HG03558 (cell line): Measurements from ENCODE around the gene PRRG4.
"Not testable (repeated sequence)": the region's sequence is repeated elsewhere in the genome, so short reads cannot be mapped to it uniquely, and the experiment has no call there.

ENCODE experiments used
- ATAC-seq: cut with Tn5 transposase; IDR thresholded peaks from one replicate; pipeline ENCODE4 v1.9.1; 2021; ENCODE audit warnings: moderate number of reproducible peaks; ENCODE audit not compliant: unreplicated experiment; ENCODE audit errors: extremely low read depth

PRRG4 gene

GRCh38 chr11:32829680-32830412 lies at the start of gene PRRG4:
Gene PRRG4, plus strand, starts transcription at chr11:32829927. Its CDS starts 603 bp downstream, at chr11:32830530.
- no peak for ATAC-seq

DNA sequence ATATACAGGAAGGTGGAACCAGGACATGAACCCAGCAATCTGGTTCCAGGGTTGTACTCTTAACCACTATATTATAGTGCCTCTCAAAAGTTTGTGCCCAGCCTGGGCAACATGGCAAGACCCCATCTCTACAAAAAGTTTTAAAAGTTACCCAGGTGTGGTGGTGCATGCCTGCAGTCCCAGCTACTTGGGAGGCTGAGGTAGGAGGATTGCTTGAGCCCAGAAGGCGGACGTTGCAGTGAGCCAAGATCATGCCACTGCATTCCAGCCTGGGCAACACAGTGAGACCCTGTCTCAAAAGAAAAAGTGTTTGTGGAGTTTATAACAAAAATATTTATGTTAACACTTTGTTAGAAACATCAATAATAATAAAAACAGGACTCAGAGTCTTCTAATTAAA lies 48.9 kb upstream of the PRRG4 start:
- ATAC-seq: not testable (repeated sequence)

- ATAC-seq: no peak
Measured at GRCh38 chr11:32781721-32782120, 48.0 kb upstream of the PRRG4 start.

DNA sequence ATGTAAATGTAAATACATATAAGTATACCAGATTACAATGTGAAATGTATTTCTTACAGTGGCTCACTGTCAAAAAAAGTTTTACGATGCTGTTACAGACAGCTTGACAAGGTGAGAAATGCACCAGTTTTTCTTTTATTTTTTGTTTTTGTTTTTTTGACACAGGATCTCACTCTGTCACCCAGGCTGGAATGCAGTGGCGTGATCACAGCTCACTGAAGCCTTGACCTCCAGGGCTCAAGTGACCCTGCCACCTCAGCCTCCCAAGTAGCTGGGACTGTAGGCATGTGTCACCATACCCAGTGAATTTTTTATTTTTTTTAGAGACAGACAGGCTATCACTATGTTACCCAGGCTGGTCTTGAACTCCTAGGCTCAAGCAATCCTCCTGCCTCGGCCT lies 44.5 kb upstream of the PRRG4 start:
- ATAC-seq: no peak

GRCh38 chr11:32786811-32787210 lies 42.9 kb upstream of the PRRG4 start:
- no peak for ATAC-seq

DNA sequence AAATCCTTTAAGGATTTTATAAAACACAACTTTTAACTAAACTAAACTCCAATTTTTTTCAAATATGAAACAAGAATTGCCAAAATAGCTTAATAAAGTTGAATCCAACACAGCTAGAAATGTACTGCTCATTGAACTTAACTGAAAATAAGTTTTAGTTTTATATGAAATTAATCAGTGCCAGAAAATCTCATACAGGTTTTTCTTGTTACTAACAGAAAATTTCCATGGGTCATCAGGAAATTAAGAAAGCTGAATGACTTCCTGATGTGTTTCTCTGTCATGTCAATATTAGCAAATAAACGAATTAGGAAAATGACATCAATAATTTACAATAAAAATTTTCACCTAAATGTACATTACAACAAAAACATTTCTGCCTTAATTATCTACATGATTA lies 38.8 kb upstream of the PRRG4 start:
- ATAC-seq: no peak

- ATAC-seq: no peak
Measured at GRCh38 chr11:32792111-32792947, 37.4 kb upstream of the PRRG4 start.

GRCh38 chr11:32792948-32793475 lies 36.7 kb upstream of the PRRG4 start:
- no peak for ATAC-seq

DNA sequence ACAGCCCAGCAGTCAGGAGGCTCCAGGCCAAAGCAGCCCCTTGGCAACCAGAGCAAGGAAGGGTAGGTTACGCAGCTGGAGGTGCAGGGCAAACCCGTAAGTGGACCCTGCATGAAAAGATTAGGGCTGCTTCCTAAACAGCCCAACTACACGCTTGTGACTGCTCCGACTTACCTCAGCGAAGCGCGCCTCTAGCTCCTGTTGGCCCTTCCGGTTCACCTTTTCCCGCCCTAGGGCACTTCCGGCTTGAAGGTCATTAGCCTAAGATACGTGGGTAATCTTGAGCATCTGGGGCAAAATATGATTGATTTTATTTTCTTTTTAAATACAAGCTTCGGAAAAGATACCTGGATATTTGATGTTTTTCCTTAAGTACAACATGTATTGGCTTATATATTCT lies 35.3 kb upstream of the PRRG4 start, which contains the start of gene CCDC73:
CCDC73 (minus strand) TSS at position 224 of the 400 bp plus-strand sequence. CDS start 34,419 bp downstream, outside the sequence.
- no peak for ATAC-seq

DNA sequence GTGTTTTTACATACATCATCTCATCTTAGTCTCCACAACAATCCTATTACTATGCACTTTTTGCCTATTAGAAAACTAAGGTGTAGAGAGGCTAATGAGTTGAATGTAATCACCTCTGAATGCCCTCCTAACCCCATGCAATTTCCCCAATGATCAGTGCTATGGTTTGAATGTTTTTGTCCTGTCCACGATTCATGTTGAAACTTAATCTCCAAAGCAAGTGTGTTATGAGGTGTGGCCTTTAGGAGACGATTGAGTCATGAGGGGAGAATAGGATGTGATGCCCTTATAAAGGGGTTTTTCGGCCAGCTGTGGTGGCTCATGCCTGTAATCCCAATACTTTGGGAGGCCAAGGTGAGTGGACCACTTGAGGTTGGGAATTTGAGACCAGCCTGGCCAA lies 33.3 kb upstream of the PRRG4 start:
- ATAC-seq: no peak

DNA sequence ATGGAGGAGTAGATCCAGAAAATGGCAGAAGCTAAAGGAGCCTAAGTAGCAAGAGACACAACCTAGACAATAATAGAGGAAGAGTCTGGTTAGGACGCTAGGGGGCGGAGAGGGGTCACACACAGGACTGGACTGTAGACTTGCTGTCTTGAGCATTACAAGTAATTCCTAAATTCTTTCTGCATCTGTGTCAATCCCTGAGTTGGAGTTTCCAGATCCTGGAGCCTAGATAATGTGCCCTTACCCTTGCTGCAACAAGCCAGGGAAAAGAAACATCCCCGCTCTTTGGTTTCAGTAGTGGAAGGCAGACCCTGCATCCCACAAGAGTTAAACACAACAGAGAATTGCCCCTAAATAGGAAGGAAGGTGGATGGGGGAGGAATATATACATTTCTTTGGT lies 20.4 kb upstream of the PRRG4 start:
- peak; percentile 78 for ATAC-seq

- ATAC-seq: no peak
Measured at GRCh38 chr11:32817181-32817851, 12.4 kb upstream of the PRRG4 start.

DNA sequence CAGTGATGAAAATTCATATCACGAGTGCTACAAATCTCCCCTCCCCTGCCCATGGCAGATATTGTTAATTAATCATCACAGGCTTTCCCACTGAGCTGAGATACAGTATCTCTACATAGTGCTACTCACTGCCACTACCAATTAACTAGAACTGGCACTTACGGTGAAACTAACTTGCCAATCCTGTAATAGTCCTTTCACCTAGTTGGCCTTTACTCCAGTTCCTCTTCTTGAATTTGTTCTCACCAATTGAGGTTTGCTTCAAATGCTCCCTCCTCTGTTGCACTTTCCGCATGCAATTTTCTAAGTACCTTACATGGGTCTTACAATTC lies 11.9 kb upstream of the PRRG4 start:
- no peak for ATAC-seq

GRCh38 chr11:32819187-32819586 lies 10.5 kb upstream of the PRRG4 start:
- ATAC-seq: no peak

DNA sequence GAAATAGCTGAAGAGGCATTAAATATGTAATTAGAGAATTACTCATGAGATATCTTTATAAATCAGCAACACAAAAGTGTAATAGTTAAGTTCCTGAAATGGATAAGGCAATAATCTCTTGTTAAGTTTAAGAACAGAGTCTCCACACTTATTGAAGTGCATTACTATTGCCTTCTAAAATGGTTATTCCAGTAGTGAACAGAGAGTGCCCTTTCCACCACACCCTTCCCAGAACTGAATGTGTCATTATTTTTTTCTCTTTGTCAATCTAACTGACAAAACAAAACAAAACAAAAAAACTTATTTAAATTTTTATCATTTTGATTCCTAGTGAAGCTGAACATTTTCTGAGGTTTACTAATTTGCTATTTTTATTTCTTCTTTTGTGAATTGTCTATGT lies 9.2 kb upstream of the PRRG4 start:
- no peak for ATAC-seq

DNA sequence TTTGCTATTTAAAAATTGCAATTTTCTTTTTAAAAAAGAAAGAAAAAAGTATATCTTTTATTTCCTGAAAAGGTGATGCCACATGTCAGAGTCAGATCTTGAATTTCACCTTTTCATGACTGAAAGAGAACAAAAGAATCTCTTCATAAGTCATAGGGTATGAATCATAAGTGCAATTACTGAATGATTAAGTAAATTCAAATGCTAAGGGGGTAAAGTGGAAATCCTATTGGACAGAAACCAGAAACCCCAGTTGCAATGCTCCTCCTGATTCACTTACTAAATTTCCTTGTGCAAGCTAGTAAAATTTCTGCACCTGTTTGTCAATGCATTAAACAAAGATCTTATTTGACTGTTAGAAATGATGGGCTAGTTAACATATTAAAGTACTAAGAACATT lies 8.2 kb upstream of the PRRG4 start:
- no peak for ATAC-seq

- ATAC-seq: no peak
Measured at GRCh38 chr11:32821917-32822560, 7.7 kb upstream of the PRRG4 start.

DNA sequence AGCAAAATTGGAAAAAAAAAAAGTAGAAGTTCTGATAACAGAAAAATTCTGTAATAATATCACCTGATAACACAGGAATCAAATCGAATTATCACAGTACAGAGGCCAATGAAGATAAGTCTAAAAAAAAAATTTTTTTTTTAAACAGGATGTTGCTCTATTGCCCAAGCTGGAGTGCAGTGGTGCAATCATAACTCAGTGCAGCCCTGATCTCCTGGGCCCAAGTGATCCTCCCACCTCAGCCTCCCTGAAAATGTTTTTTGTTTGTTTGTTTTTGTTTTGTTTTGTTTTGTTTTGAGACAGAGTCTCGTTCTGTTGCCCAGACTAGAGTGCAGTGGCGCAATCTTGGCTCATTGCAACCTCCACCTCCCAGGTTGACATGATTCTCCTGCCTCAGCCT lies 6.1 kb upstream of the PRRG4 start:
- ATAC-seq: not testable (repeated sequence)

GRCh38 chr11:32826113-32826512 lies 3.6 kb upstream of the PRRG4 start:
- ATAC-seq: no peak

DNA sequence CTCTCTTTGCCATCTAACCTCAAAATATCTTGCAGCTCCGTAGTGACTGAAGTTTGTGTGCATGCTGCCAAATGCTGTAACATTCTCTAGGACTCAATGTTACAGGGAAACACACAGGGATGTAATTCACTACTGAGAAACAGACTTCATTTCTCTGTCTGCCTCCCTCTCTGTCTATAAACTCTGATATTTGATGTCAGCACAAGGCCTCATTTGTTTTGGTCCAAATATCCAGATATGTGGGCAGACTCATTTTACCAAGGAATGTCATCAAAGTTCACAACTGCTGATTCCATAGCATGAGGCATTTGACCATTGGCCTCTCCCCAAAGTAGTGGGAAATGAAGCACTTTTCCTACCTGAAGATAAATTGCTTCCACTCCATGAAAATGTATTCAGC lies 2.5 kb upstream of the PRRG4 start:
- ATAC-seq: no peak
